ENCODE measurements around the gene SRPK3.

SRPK3 gene

DNA sequence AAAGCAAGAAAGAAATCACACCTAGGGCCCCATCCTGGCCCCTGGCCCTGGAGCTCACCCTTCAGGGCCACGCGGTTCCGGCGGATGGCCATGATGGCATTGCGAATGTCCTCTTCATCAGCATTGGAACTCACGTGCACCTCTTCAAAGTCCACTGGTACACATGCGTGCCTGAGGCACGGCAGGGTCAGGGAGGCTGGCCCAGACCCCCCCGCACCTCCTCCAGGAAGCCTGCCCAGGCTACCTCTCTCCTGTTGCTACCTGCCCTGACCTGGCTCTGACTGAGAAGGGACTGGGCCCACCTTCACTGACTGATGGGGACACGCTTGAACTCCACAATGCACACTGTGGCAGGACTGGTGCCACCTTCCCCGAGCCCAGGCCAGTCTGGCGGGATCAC lies 8.8 kb downstream of the SRPK3 start:
- DNase-seq, result no peak

DNA sequence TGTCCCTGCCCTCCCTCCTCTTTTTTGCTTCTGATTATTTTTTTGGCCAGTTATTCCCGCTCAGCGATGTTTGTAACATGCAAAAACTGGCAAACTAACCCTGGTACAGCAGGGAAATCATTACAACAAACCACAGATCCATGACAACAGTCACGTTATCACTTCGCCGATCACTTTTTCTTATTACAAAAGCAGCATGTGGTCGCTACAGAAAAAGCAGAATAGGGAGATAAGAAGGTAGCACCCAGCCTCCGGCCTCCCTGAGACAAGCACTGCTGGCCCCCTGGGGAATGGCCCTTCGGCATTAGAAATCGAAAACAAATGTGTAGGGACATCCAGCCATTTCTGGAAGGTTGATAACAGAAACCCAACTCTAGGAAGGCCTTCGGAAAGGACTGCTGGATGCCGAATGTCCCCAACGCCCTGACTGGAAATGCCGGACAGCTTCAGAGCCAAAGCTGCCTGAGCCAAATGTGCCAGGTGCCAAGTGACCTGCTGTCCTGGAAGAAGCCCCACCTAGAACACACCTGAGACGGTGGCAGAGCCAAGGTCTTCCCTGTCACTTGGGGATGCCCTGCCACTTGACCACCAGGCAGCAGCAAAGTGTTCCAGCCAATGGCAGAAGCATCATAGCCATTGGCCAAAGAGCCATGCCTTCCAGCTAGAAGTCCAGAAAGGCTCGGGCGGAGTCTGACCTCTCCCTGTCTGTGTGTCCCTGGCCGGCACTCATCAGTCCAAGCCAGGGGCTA lies 10.4 kb downstream of the SRPK3 start:
- no peak for DNase-seq

- no peak for DNase-seq
These were observed 11.5 kb downstream of the SRPK3 start for GRCh38 chrX:153792368-153792767.

DNA sequence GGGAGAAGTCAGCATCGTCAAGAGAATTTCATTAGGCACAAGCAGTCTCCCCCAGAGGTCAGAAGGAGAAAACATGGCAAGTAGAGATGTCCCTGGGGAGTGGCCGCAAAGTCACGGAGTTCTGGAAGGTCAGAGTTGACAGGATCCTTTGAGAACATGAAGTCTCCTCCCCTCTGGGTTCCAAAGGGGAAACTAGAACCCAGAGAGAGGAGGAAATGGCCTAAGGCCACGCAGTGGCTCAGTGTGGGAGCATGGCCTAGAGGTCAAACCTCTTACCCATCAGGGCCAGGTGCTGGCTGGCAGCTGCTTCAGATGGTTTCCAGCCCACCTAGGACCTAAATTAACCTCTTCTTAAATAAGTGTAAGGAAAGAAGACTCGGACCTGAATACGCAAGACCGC lies 12.4 kb downstream of the SRPK3 start:
- DNase-seq, result no peak

DNA sequence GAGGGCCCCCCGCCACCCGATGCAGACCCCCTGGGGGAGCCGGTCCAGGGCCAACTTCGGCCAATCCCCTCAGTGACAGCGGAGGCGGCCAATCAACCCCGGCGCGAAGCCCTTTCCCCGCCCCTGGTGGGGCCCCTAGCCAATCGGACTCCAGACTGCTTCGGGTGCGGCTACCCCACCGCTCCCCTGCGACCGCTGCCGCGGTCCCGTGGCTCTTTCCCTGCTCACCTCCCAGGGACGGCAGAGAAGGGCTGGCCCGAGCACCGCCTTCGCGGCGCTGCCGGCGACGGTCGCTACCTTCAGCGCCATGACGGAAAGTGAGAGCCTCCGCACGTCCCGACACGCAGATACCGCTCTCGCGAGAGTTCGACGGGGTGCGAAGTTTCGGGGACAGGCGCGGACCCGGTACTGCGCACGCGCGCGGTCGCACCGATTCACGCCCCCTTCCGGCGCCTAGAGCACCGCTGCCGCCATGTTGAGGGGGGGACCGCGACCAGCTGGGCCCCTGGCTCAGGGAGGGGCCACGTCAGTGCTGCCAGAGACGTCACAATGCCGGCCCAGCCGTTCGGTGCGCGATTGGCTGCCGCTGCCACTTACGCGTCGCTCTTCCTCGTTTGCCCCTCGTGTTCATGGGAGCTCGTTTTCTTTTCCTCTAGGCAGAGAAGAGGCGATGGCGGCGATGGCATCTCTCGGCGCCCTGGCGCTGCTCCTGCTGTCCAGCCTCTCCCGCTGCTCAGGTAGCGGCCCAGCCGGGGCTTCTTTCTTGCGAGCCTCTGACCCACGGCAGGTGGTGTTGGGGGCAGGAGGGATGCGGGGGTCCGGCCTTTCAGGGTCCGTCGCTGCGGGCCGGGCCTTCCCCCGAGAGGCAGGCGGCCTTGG lies 13.4 kb downstream of the SRPK3 start, which contains the start of the genes IDH3G and SSR4:
Gene IDH3G, minus strand, starts transcription at position 358 of the 879 bp plus-strand sequence. Its CDS starts 49 bp downstream, at position 309.
Gene SSR4, plus strand, starts transcription at position 651 of the 879 bp plus-strand sequence. Its CDS starts 20 bp downstream, at position 671.
- peak; percentile 83 to 90 for DNase-seq

- no peak for DNase-seq
These were observed 14.3 kb downstream of the SRPK3 start for GRCh38 chrX:153794897-153795816.

DNA sequence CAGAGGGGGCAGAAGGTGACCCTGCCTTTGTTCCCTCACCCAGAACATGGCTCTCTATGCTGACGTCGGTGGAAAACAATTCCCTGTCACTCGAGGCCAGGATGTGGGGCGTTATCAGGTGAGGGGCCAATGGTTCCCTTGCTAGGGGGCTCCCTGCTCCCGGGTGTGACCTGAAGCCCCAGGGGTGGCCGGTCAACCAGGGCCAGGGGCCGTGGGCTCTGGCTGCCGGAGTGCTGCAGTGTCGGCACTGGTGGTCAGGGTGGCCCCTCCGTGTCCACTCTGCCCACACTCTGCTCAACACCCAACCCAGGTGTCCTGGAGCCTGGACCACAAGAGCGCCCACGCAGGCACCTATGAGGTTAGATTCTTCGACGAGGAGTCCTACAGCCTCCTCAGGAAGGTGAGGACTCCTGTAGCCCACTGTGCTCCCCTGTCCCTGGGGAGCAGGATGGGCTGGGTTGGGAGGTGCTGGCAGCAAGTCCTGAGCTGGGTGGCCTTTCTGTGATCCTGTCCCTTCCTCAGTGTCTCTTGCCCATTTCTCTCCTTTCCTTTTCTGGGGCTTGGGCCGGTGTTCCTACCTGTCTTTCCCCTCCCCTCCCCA lies 16.7 kb downstream of the SRPK3 start:
- no peak for DNase-seq

- DNase-seq, result no peak
These were observed 18.5 kb downstream of the SRPK3 start for GRCh38 chrX:153799326-153799725.

GRCh38 chrX:153800177-153800722 lies 19.4 kb downstream of the SRPK3 start:
- no peak for DNase-seq

- no peak for DNase-seq
These were observed 19.9 kb downstream of the SRPK3 start for GRCh38 chrX:153800746-153801145.

DNA sequence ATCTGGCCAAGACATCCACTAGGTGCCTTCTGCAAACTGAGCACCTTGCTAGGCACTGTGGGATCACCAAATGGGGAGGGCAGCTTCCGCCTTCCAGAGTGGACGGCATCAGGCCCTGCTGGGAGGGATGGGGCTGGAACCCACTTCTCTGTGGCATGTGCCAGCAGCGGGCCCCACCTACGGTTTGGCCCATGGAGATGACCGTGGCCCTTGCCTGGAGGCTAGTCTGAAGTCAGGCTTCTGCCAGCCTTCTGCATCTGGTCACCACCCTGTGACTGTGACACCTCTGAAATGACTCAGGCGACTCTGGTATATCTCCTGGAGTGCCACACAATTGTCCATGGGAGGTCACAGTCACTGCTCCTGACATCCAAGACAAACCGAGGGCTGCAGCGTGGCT lies 20.8 kb downstream of the SRPK3 start:
- DNase-seq, result no peak

GRCh38 chrX:153802513-153803045 lies 21.7 kb downstream of the SRPK3 start:
- DNase-seq, result no peak

GRCh38 chrX:153803211-153804099 lies 22.6 kb downstream of the SRPK3 start:
- DNase-seq, result no peak

GRCh38 chrX:153804100-153804595 lies 23.3 kb downstream of the SRPK3 start:
- no peak for DNase-seq

- no peak for DNase-seq
These were observed 23.8 kb downstream of the SRPK3 start for GRCh38 chrX:153804621-153805020.

GRCh38 chrX:153805436-153805835 lies 24.6 kb downstream of the SRPK3 start:
- no peak for DNase-seq

- no peak for DNase-seq
These were observed 26.2 kb downstream of the SRPK3 start for GRCh38 chrX:153806999-153807575.

GRCh38 chrX:153807976-153808375 lies 27.1 kb downstream of the SRPK3 start:
- DNase-seq, result no peak

GRCh38 chrX:153812220-153812619 lies 31.4 kb downstream of the SRPK3 start:
- no peak for DNase-seq

DNA sequence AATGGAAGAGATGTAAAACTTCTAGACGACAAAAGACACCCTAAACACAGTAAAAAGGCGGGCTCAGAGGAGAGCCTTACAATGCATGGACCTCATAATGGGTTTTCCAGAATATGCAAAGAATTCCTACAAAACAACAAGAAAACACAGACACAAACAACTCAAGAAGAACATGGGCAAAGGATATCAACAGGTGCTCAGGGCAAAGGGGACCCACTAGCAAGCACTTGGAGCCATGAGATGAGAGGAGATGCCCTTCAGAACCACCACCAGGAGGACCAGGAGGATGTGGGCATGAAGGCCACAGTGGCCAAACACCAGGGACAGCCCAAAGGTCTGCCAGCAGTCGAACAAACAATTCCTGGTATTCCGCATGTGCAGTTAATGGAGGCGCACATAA lies 32.3 kb downstream of the SRPK3 start:
- no peak for DNase-seq
